VCaP (cell line): ENCODE measurements around the gene MS4A7.
"Not testable (repeated sequence)": the region's sequence is repeated elsewhere in the genome, so short reads cannot be mapped to it uniquely, and the experiment has no call there.

ENCODE experiments used
- H3K27ac ChIP-seq: fragments of 450-650 bp; 2 replicates; pipeline ENCODE4 v1.5.1; 2017
- CTCF ChIP-seq: fragments of 450-650 bp; conservative IDR thresholded peaks from 2 replicates; pipeline ENCODE4 v1.5.1; 2017; ENCODE audit warnings: mild to moderate bottlenecking, moderate library complexity

Gene MS4A7

DNA sequence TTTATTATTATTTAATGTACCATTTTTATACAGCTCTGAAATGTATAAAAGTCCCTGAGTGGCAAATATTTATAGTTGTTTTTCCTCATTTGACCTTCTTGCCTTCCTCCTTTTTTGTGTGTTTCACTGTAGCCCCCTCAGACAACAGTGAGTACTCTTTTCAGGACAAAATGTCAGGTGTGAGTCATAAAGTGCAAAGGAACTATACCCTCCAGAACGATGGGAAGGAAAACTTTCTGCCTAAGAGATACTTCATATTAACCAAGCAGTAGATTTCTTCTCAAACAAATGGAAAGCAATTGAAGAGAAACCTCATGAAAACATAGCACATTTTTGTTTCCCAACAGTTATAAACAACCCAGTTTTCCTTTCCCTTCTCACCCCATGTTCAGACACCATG, 16.1 kb upstream of the MS4A7 start:
- no peak overlapping the region for H3K27ac ChIP-seq
- no peak for TF ChIP-seq CTCF

DNA sequence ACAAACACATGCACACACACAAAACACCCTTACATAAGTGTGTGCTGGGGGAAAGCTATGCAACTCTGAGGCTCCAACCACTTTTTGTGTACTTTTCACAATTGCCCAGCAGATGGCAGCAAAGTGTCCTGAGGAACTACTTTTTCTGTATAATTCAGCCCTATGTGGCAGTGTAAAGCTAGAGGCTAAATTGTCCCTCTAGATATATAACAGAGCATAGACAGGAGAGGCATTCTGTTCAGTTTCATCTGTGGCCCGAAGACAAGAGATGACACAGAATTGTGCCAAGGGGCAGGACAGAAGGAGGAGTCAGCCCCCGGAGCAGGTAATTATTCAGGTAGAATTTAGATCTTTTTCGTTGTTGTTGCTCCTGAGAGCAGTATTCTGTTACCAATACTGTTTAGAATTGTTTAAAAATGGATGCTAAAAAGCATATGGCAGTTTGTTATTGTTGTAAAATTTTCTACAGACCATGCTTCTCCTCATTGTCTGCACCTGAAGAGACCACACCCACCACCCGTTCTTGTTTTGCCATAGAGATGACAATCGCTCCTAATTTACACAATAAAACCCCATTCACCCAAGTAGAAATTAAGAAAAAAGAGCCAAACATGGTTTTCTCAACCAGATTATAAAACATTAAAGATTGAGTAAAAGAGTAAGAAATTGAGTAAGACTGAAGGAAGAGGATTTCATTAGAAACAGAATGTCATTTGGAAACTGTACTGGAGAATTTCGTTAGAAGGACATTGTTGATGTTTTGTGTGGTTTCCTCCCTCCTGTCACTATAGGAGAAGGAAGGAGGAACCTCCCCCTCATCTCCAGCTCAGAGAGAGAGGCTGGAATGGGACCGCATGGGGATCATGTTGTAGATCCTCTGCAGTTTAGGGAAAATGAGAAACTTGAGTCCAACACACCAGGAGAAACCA, 14.5 kb upstream of the MS4A7 start:
- TF ChIP-seq CTCF, result peak; percentile 86

DNA sequence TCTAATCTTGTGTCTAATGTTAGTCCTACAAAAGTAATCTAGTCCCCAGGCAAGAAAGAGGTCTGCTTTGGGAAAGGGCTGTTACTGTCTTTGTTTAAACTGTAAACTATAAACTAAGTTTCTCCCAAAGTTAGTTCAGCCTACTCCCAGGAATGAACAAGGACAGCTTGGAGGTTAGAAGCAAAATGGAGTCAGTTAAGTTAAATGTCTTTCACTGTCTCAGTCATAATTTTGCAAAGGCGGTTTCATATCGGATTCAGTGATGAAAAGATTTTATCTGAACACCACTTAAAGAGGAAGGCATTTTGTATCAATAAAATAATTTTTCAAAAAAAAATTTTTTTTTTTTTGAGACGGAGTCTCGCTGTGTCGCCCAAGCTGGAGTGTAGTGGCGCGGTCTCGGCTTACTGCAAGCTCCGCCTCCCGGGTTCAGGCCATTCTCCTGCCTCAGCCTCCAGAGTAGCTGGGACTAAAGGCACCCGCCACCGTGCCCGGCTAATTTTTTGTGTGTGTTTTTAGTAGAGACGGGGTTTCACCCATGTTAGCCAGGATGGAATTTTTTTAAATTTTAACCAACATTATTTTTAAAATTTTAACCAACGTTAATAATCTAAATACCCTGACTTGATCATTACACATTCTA, 11.9 kb upstream of the MS4A7 start:
- H3K27ac ChIP-seq, result not testable (repeated sequence)

More for the DNA sequence above, 14.5 kb upstream of the MS4A7 start:
- no peak overlapping the region for H3K27ac ChIP-seq

DNA sequence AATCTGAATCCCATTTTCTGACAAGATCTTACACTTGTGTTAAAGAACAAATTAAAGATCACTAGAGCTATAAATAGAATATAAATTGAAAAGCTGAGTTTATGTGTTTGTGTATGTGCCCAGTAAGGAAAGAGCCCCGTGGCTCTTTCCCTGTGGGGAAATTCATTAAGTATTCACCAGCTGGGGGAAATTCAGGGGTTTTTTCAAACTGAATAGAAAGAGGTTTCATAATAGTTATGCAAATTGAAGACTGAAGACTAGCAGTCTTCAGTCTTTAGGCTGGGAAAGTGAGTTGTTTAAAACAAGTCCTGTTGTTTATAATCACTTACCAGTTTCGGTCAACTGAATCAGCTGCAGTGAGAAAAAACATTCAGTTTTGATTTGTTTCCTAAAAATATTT, 11.3 kb upstream of the MS4A7 start:
- no peak overlapping the region for H3K27ac ChIP-seq
- no peak for TF ChIP-seq CTCF

GRCh38 chr11:60367896-60368295, 10.4 kb upstream of the MS4A7 start:
- H3K27ac ChIP-seq, result no peak overlapping the region
- no peak for TF ChIP-seq CTCF

DNA sequence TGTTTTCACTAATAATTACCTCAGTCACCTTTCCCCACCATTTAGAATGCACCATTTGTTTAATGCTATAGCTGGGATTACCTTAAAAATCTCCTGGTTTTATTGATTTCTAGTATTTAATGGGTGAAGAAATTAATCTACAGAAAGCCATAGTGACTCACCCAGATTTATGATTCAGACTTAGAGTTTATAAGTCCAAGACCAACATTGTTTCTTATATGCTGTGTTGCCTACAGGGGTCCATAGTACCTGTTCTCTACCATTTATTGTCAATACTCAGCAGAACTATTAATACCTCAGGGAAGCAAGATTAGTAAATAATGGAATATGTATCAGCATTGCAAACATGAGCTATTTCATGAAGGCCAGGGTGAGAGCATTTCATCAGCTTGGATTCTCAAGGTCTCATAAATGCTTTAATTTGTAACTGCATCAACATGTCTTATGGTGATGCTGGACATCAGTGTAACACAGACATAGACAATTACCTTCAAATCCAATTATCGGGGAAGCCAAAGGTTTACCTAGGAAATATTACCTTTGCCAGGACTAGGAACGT, 8.0 kb upstream of the MS4A7 start:
- peak overlapping the region; percentile 64 for H3K27ac ChIP-seq
- TF ChIP-seq CTCF, result no peak

GRCh38 chr11:60370811-60371298, 7.5 kb upstream of the MS4A7 start:
- H3K27ac ChIP-seq, result peak overlapping the region; percentile 64
- TF ChIP-seq CTCF, result no peak
